ENCODE results near the gene METTL26.

DNA sequence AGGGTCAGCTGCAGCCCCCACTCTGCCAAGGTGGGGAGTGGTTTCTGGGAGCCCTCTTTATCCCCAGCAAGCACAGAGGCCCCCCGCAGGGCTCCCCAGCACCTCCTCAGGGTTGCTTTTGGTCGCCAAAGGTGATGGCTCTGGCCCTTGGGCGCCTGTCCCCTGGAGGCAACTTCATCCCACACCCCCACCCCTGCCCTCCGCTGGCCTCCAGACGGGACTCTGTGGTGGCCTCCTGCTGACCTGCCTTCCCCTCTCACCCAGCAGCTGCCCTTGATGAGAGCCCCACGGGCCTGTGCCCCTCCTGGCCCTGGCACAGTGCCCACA is 24.0 kb upstream of the METTL26 start:
- no peak for TF ChIP-seq EP300 (IDR thresholded peaks at IDR 0.05)
- TF ChIP-seq, protein P1, sequence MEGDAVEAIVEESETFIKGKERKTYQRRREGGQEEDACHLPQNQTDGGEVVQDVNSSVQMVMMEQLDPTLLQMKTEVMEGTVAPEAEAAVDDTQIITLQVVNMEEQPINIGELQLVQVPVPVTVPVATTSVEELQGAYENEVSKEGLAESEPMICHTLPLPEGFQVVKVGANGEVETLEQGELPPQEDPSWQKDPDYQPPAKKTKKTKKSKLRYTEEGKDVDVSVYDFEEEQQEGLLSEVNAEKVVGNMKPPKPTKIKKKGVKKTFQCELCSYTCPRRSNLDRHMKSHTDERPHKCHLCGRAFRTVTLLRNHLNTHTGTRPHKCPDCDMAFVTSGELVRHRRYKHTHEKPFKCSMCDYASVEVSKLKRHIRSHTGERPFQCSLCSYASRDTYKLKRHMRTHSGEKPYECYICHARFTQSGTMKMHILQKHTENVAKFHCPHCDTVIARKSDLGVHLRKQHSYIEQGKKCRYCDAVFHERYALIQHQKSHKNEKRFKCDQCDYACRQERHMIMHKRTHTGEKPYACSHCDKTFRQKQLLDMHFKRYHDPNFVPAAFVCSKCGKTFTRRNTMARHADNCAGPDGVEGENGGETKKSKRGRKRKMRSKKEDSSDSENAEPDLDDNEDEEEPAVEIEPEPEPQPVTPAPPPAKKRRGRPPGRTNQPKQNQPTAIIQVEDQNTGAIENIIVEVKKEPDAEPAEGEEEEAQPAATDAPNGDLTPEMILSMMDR (IDR thresholded peaks at IDR 0.05) = no peak
